Measurements from ENCODE around the gene GM2A.
"Not testable (repeated sequence)": the region's sequence is repeated elsewhere in the genome, so short reads cannot be mapped to it uniquely, and the experiment has no call there.

- not testable (repeated sequence) for TF ChIP-seq POLR2AphosphoS5, POLR2A, CTCF (IDR thresholded peaks at IDR 0.05)
These were observed 12.6 kb upstream of the GM2A start for GRCh38 chr5:151240268-151240835.
